ENCODE measurements around the gene MCRIP1. TPM values are rescaled to one million over a fixed set of nuclear protein-coding genes. Genes with fewer than 3 reads are reported as not detected.
A peak's percentile ranks its signal among the peaks of the same experiment; 100 is the strongest.

MCRIP1 gene
- total and polyA plus RNA-seq, 2 of the 13 experiments (the other 11 are each of a cell fraction or from before 2014, with no cell fraction given), result 79.7 to 84.9 TPM

GRCh38 chr17:81845361-81845760 is 12.3 kb upstream of the MCRIP1 start:
- intact Hi-C loops (cut with micrococcal nuclease; ENCODE audit: unreplicated experiment), result no loop called here
- ATAC-seq (no peak), DNase-seq (ENCODE audit: low spot score) (no peak), FAIRE-seq (no peak)
- no peaks in the 10 kb centered on the region for H3K27me3 ChIP-seq (ENCODE audit: control insufficient read depth in 1 of 2, insufficient read depth in 2 of 2, low read length in 2 of 2)
- no peaks in the 10 kb centered on the region for H3K79me2 ChIP-seq (ENCODE audit: insufficient read depth, low read length)
- peaks cover 6% of the 10 kb centered on the region; the same call in 1 of the 2 replicates for H4K20me1 ChIP-seq (ENCODE audit: insufficient read depth, low read length)
- no peak overlapping the region for H3K4me2 ChIP-seq (ENCODE audit: low read depth, low read length)
- ChIA-PET POLR2A (interaction anchor here (1.0 to 1.7 kb wide), 4 partner anchors 12 to 23 kb away, joined by 4 to 7 read pairs (median 5); partner anchors contain the start of genes MCRIP1 and P4HB), CTCF (ENCODE audit: low intra/inter-chr PET ratio, low total read pairs) (no interaction called here)
- peaks cover 15% of the 10 kb centered on the region for H3K4me1 ChIP-seq (ENCODE audit: insufficient read depth, low read length)
- peaks cover 39 to 63% of the 10 kb centered on the region in 2 experiments for H3K36me3 ChIP-seq (replicated peaks in 1 of 2; ENCODE audit: control insufficient read depth in 1 of 2, insufficient read depth in 2 of 2, low read length in 2 of 2)
- H2AFZ ChIP-seq (ENCODE audit: low read length), result no peak overlapping the region
- BruUV-seq (replicated peaks), result no TSS peak
- in situ Hi-C loops (cut with HindIII; ENCODE audit: extremely low pct_ligation_motif_present, low pct_unique_long_range_greater_than_20kb), result no loop called here
- no peak overlapping the region for H3K4me3 ChIP-seq (replicated peaks in 1 of 3; ENCODE audit: insufficient read depth in 1 of 3, low read depth in 2 of 3, low read length in 3 of 3)
- H3K27ac ChIP-seq (ENCODE audit: extremely low read length, insufficient read depth, low read length), result no peak overlapping the region
- 90% methylated on average over 13 of the region's 13 CpGs for WGBS (ENCODE audit: low lambda C conversion rate)
- H3K9me3 ChIP-seq (ENCODE audit: low read length), result no peaks in the 10 kb centered on the region
- H3K9ac ChIP-seq (ENCODE audit: insufficient read depth, low read depth, low read length), result no peak overlapping the region
- TF ChIP-seq AHR (CRISPR knock-in tag; IDR thresholded peaks at IDR 0.05), result no peak
- no peak for TF ChIP-seq ZFP37 (CRISPR knock-in tag; IDR thresholded peaks at IDR 0.05; ENCODE audit: borderline replicate concordance)
- TF ChIP-seq, protein P1, sequence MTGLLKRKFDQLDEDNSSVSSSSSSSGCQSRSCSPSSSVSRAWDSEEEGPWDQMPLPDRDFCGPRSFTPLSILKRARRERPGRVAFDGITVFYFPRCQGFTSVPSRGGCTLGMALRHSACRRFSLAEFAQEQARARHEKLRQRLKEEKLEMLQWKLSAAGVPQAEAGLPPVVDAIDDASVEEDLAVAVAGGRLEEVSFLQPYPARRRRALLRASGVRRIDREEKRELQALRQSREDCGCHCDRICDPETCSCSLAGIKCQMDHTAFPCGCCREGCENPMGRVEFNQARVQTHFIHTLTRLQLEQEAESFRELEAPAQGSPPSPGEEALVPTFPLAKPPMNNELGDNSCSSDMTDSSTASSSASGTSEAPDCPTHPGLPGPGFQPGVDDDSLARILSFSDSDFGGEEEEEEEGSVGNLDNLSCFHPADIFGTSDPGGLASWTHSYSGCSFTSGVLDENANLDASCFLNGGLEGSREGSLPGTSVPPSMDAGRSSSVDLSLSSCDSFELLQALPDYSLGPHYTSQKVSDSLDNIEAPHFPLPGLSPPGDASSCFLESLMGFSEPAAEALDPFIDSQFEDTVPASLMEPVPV (CRISPR knock-in tag; IDR thresholded peaks at IDR 0.05), result no peak
- TF ChIP-seq ZNF766 (CRISPR knock-in tag; IDR thresholded peaks at IDR 0.05; ENCODE audit: borderline replicate concordance), result no peak
- TF ChIP-seq HOXA3 (CRISPR knock-in tag; IDR thresholded peaks at IDR 0.05), result 0 out of 2 replicates have a peak, but pooled peaks have one; percentile 3
- 0 out of 2 replicates have a peak, but pooled peaks have one; percentile 32 for TF ChIP-seq SP4 (CRISPR knock-in tag; IDR thresholded peaks at IDR 0.05)
- TF ChIP-seq HES4 (CRISPR knock-in tag; IDR thresholded peaks at IDR 0.05; ENCODE audit: borderline replicate concordance), result 0 out of 2 replicates have a peak, but pooled peaks have one; percentile 41
- TF ChIP-seq HNRNPL (IDR thresholded peaks at IDR 0.05; ENCODE audit: low read depth, low read length), result no peak
- TF ChIP-seq ZNF468 (CRISPR knock-in tag; IDR thresholded peaks at IDR 0.05), result no peak
- TF ChIP-seq ZNF816 (CRISPR knock-in tag; IDR thresholded peaks at IDR 0.05; ENCODE audit: borderline replicate concordance), result no peak
